Endothelial cell (in vitro differentiated cells): ENCODE results near the gene RUVBL1. TPM values are rescaled to one million over a fixed set of nuclear protein-coding genes. Genes with fewer than 3 reads are reported as not detected.
A peak's percentile ranks its signal among the peaks of the same experiment; 100 is the strongest.

Experiments
- DNase-seq: peaks from one replicate; pipeline ENCODE4 v3.0.0; 2021; ENCODE audit warnings: low spot score
- H3K27ac Mint-ChIP-seq: one replicate; pipeline ENCODE4 v1.8.0; 2021; ENCODE audit warnings: mixed read lengths, inconsistent platforms; ENCODE audit not compliant: unreplicated experiment
- H3K27me3 Mint-ChIP-seq: one replicate; pipeline ENCODE4 v1.8.0; 2021; ENCODE audit warnings: mild to moderate bottlenecking, moderate library complexity, mixed read lengths, inconsistent platforms; ENCODE audit not compliant: unreplicated experiment
- H3K36me3 Mint-ChIP-seq: one replicate; pipeline ENCODE4 v1.8.0; 2021; ENCODE audit warnings: mild to moderate bottlenecking, low read depth, mixed read lengths, inconsistent platforms; ENCODE audit not compliant: unreplicated experiment
- H3K4me1 Mint-ChIP-seq: one replicate; pipeline ENCODE4 v1.8.0; 2021; ENCODE audit warnings: mild to moderate bottlenecking, mixed read lengths, inconsistent platforms; ENCODE audit not compliant: unreplicated experiment
- H3K4me3 Mint-ChIP-seq: one replicate; pipeline ENCODE4 v1.8.0; 2021; ENCODE audit warnings: mild to moderate bottlenecking, mixed read lengths, inconsistent platforms; ENCODE audit not compliant: unreplicated experiment
- H3K9me3 Mint-ChIP-seq: one replicate; pipeline ENCODE4 v1.8.0; 2021; ENCODE audit warnings: mixed read lengths, inconsistent platforms; ENCODE audit not compliant: unreplicated experiment
- total RNA-seq: library from RNA; stranded (reverse); fragmentation: NEBNext Ultra II Directional; extraction: Animal tissue kit (Norgen Biotek cat#: 25700); gene quantifications from one replicate; pipeline ENCODE4 v1.2.1, GENCODE V29; 2021; ENCODE audit not compliant: unreplicated experiment
- TF ChIP-seq, protein P1 (sequence below): fragments of 200-600 bp; sonication (generic); IDR thresholded peaks from one replicate; pipeline ENCODE4 v1.5.0; 2021; ENCODE audit warnings: antibody characterized with exemption; ENCODE audit not compliant: unreplicated experiment

The RUVBL1 gene
- total RNA-seq, 1 donor from 2014 or later = 30.3 TPM

DNA sequence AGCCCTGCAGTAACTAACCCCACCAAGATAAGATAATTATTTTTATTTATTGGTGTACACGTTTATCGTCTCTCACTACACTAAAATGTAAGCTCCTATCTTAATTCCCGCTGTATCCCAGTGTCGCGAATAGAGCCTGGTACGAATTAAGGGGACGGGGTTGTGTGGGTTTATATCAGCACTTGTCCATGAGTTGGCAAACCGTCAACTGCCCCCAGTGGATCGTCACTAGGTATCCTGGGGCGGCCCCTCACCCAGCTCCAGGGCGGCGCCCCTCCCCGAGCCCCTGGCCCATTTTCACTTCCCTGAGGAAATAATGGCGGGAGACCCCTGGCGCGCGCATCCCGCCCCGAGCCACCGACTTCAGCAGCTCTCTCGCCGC is 465 bp downstream of the RUVBL1 start:
- Mint-ChIP-seq H3K4me3 (peak overlapping the region; percentile 96), H3K36me3 (peaks cover 5% of the 10 kb centered on the region), H3K27ac (peak overlapping the region; percentile 97), H3K9me3 (no peaks in the 10 kb centered on the region), H3K27me3 (no peaks in the 10 kb centered on the region), H3K4me1 (peaks cover 11% of the 10 kb centered on the region)
- no peak for DNase-seq
- TF ChIP-seq, protein P1, sequence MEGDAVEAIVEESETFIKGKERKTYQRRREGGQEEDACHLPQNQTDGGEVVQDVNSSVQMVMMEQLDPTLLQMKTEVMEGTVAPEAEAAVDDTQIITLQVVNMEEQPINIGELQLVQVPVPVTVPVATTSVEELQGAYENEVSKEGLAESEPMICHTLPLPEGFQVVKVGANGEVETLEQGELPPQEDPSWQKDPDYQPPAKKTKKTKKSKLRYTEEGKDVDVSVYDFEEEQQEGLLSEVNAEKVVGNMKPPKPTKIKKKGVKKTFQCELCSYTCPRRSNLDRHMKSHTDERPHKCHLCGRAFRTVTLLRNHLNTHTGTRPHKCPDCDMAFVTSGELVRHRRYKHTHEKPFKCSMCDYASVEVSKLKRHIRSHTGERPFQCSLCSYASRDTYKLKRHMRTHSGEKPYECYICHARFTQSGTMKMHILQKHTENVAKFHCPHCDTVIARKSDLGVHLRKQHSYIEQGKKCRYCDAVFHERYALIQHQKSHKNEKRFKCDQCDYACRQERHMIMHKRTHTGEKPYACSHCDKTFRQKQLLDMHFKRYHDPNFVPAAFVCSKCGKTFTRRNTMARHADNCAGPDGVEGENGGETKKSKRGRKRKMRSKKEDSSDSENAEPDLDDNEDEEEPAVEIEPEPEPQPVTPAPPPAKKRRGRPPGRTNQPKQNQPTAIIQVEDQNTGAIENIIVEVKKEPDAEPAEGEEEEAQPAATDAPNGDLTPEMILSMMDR = no peak

DNA sequence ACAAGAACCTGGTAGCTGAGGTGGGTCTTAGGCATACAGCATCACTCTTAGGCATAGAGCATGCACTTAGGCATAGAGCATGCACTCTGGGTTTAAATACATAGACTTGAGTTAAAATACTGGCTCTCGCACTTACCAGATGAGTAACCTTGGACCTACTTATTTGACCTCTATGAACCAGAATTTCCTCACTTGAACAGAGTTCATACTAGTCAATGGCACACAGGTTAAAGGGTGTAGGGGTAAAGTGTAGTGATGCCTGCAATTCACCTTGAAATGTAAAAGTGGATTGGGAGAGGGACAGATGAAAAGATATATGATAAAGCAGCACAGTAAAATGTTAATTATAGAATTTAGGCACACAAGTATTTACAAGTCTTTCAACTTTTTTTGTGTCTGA is 1.6 kb downstream of the RUVBL1 start:
- H3K36me3 Mint-ChIP-seq = peaks cover 5% of the 10 kb centered on the region

DNA sequence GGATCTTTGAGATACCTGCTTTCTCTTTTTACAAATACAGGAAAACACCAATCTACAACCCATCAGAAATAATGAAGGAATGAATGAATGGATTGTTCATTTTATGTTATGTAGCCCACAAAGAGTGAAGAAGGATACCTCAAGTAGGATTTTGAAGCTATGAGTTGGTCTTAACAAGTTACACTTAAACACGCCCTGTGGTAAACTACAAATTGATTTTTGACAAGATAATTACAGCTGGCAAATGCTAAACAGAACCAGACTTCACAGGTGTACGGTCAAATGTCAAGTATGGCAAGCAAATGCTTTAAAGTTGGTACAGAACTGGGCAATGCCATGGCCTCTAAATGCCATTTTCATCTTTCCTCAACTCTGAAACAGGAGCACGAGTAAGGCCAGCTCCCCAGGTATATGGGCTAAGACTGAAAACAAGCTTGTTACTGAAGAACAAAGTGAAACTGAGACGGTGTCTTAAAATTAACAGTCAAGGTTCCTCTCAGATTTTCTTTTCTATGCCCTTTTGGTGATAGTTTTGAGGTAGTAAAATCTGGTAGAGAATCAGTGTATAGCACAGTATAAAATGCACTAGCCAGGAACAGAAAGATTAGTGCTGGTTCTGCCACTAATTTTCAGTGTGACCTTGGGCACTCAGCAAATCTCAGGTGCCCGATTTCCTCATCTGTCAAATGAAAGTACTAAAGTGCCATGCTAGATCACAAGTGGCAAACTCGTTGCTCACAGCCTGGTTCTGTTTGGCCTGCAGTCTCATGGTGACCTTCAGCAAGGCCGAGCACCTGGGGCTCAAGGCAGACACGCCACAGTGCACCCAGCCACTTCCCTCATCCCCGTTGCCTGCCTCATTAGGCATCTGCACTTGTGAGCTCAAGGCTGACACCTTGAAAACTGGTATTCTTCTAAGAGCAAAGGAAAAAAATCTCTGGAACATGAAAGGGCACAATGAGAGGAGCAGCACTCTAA is 9.5 kb downstream of the RUVBL1 start:
- peaks cover 14% of the 10 kb centered on the region for H3K36me3 Mint-ChIP-seq
- TF ChIP-seq, protein P1 = no peak
- H3K27me3 Mint-ChIP-seq = peaks cover 1% of the 10 kb centered on the region

More for the DNA sequence above, 1.6 kb downstream of the RUVBL1 start:
- H3K9me3 Mint-ChIP-seq = no peaks in the 10 kb centered on the region
- TF ChIP-seq, protein P1 = no peak
- no peaks in the 10 kb centered on the region for H3K27me3 Mint-ChIP-seq
- no peak for DNase-seq
- peaks cover 11% of the 10 kb centered on the region for H3K4me1 Mint-ChIP-seq
- no peak overlapping the region for H3K4me3 Mint-ChIP-seq
- H3K27ac Mint-ChIP-seq = no peak overlapping the region

DNA sequence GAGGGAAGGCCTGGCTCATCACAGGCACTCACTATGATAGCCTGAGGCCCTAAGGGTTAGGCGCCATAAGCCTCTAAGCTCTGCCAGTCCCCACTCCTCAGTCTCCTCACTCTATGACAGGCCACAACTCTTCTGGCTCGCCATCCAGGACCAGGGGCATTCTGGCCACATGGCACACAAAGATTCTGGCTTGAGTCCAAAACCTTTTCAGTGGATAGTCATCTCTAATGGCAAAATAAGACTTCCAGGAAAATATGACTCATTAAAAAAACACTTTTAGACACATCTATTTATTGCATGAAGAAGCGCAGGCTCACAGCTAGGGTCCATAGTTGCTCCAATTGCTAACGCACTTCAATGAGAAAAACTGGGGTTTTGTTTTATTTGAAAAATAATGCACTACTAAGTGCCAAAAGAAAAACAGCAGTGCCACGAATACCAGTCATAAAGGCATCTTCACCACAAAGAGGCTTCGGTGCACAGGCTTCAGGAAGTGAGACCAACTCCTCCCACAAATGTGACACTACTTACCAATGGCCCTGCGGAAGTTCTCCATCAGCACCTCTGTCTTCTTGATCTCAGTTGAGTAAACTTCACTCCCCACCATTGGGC is 11.1 kb downstream of the RUVBL1 start:
- H3K27ac Mint-ChIP-seq = no peak overlapping the region
- peaks cover 1% of the 10 kb centered on the region for H3K27me3 Mint-ChIP-seq
- no peak for DNase-seq
- peaks cover 14% of the 10 kb centered on the region for H3K36me3 Mint-ChIP-seq
- no peak overlapping the region for H3K4me3 Mint-ChIP-seq
- H3K4me1 Mint-ChIP-seq = peaks cover 3% of the 10 kb centered on the region
- TF ChIP-seq, protein P1 = no peak
- H3K9me3 Mint-ChIP-seq = no peaks in the 10 kb centered on the region

More for the DNA sequence above, 9.5 kb downstream of the RUVBL1 start:
- Mint-ChIP-seq H3K9me3 (no peaks in the 10 kb centered on the region), H3K27ac (no peak overlapping the region), H3K4me3 (no peak overlapping the region), H3K4me1 (no peaks in the 10 kb centered on the region)
- DNase-seq = no peak

DNA sequence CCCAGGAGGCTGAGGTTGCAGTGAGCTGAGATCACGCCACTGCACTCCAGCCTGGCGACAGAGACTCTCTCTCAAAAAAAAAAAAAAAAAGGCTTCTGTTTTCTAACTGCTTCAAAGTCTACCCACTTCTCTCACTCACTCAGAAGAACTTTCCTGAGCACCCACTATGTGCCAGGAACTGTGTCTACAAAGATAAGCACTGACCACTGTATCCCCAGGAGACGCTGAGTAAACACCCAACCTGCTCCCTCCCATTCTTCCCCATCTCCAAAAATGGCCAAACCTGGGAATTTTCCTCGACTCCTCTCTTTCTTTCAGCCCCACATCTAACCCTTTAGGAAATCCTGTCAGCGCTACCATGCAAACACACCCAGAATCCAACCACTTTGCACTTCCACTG is 12.5 kb downstream of the RUVBL1 start:
- H3K36me3 Mint-ChIP-seq = peaks cover 17% of the 10 kb centered on the region

More for the DNA sequence above, 12.5 kb downstream of the RUVBL1 start:
- H3K27ac Mint-ChIP-seq = no peak overlapping the region
- TF ChIP-seq, protein P1 = no peak
- H3K27me3 Mint-ChIP-seq = peaks cover 1% of the 10 kb centered on the region
- no peak overlapping the region for H3K4me3 Mint-ChIP-seq
- no peaks in the 10 kb centered on the region for H3K9me3 Mint-ChIP-seq
- DNase-seq = no peak
- peaks cover 3% of the 10 kb centered on the region for H3K4me1 Mint-ChIP-seq
